ENCODE data around the gene CAND2.

DNA sequence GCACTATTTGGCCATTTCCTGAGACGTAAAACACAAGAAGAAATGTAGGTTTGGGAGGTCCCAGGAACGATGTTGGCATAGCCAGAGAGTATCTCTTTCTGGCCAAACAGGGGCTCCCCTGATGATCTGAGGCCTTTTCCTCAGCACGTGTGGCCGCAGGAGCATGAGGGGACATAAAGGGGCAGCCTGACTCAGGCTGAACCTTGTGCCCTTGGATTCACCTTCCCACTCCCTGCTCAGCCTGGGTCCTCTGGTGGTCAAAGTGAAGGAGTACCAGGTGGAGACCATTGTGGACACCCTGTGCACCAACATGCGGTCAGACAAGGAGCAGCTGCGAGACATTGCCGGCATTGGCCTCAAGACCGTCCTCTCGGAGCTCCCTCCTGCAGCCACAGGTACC, 10.6 kb downstream of the CAND2 start:
- TF ChIP-seq, protein P1, sequence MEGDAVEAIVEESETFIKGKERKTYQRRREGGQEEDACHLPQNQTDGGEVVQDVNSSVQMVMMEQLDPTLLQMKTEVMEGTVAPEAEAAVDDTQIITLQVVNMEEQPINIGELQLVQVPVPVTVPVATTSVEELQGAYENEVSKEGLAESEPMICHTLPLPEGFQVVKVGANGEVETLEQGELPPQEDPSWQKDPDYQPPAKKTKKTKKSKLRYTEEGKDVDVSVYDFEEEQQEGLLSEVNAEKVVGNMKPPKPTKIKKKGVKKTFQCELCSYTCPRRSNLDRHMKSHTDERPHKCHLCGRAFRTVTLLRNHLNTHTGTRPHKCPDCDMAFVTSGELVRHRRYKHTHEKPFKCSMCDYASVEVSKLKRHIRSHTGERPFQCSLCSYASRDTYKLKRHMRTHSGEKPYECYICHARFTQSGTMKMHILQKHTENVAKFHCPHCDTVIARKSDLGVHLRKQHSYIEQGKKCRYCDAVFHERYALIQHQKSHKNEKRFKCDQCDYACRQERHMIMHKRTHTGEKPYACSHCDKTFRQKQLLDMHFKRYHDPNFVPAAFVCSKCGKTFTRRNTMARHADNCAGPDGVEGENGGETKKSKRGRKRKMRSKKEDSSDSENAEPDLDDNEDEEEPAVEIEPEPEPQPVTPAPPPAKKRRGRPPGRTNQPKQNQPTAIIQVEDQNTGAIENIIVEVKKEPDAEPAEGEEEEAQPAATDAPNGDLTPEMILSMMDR (IDR thresholded peaks at IDR 0.05; ENCODE audit: insufficient read depth, low read length) = no peak
- TF ChIP-seq POLR2AphosphoS5 (IDR thresholded peaks at IDR 0.05; ENCODE audit: low read depth) = no peak
- TF ChIP-seq, protein P2, sequence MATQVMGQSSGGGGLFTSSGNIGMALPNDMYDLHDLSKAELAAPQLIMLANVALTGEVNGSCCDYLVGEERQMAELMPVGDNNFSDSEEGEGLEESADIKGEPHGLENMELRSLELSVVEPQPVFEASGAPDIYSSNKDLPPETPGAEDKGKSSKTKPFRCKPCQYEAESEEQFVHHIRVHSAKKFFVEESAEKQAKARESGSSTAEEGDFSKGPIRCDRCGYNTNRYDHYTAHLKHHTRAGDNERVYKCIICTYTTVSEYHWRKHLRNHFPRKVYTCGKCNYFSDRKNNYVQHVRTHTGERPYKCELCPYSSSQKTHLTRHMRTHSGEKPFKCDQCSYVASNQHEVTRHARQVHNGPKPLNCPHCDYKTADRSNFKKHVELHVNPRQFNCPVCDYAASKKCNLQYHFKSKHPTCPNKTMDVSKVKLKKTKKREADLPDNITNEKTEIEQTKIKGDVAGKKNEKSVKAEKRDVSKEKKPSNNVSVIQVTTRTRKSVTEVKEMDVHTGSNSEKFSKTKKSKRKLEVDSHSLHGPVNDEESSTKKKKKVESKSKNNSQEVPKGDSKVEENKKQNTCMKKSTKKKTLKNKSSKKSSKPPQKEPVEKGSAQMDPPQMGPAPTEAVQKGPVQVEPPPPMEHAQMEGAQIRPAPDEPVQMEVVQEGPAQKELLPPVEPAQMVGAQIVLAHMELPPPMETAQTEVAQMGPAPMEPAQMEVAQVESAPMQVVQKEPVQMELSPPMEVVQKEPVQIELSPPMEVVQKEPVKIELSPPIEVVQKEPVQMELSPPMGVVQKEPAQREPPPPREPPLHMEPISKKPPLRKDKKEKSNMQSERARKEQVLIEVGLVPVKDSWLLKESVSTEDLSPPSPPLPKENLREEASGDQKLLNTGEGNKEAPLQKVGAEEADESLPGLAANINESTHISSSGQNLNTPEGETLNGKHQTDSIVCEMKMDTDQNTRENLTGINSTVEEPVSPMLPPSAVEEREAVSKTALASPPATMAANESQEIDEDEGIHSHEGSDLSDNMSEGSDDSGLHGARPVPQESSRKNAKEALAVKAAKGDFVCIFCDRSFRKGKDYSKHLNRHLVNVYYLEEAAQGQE (IDR thresholded peaks at IDR 0.05; ENCODE audit: insufficient replicate concordance, low read depth) = no peak

Data from HL-60 (cell line).